ENCODE results near the gene KDELR1. TPM values are rescaled to one million over a fixed set of nuclear protein-coding genes. Genes with fewer than 3 reads are reported as not detected.

KDELR1 gene
- total RNA-seq, 1 donor = 140 TPM

- no peak overlapping the region for H3K4me3 ChIP-seq (ENCODE audit: low read depth, low read length)
- DNase-seq (ENCODE audit: low read depth) = no peak
- TF ChIP-seq CTCF (IDR thresholded peaks at IDR 0.05; ENCODE audit: insufficient read depth, low read length) = no peak
Observed at GRCh38 chr19:48419158-48419920, 28.0 kb upstream of the KDELR1 start.

GRCh38 chr19:48418317-48419064 is 27.1 kb upstream of the KDELR1 start:
- no peak for TF ChIP-seq CTCF (IDR thresholded peaks at IDR 0.05; ENCODE audit: insufficient read depth, low read length)
- no peak for DNase-seq (ENCODE audit: low read depth)

GRCh38 chr19:48417421-48417820 is 26.1 kb upstream of the KDELR1 start:
- no peak overlapping the region for H3K4me3 ChIP-seq (ENCODE audit: low read depth, low read length)
- TF ChIP-seq CTCF (IDR thresholded peaks at IDR 0.05; ENCODE audit: insufficient read depth, low read length) = no peak
- DNase-seq (ENCODE audit: low read depth) = no peak

More at GRCh38 chr19:48418317-48419064, 27.1 kb upstream of the KDELR1 start:
- no peak overlapping the region for H3K4me3 ChIP-seq (ENCODE audit: low read depth, low read length)

- DNase-seq (ENCODE audit: low read depth) = no peak
- TF ChIP-seq CTCF (IDR thresholded peaks at IDR 0.05; ENCODE audit: insufficient read depth, low read length) = no peak
Observed at GRCh38 chr19:48415806-48416221, 24.5 kb upstream of the KDELR1 start.

GRCh38 chr19:48415395-48415794 is 24.0 kb upstream of the KDELR1 start:
- DNase-seq (ENCODE audit: low read depth) = peak; percentile 26
- H3K4me3 ChIP-seq (ENCODE audit: low read depth, low read length) = no peak overlapping the region
- no peak for TF ChIP-seq CTCF (IDR thresholded peaks at IDR 0.05; ENCODE audit: insufficient read depth, low read length)

More at GRCh38 chr19:48415806-48416221, 24.5 kb upstream of the KDELR1 start:
- no peak overlapping the region for H3K4me3 ChIP-seq (ENCODE audit: low read depth, low read length)

- DNase-seq (ENCODE audit: low read depth) = peak; percentile 46
- no peak overlapping the region for H3K4me3 ChIP-seq (ENCODE audit: low read depth, low read length)
- no peak for TF ChIP-seq CTCF (IDR thresholded peaks at IDR 0.05; ENCODE audit: insufficient read depth, low read length)
Observed at GRCh38 chr19:48413879-48414587, 22.7 kb upstream of the KDELR1 start.
